Sigmoid colon (tissue), 7 donors: Measurements from ENCODE around the gene HDDC2. TPM values are rescaled to one million over a fixed set of nuclear protein-coding genes. Genes with fewer than 3 reads are reported as not detected.

Experiments used
- DNase-seq: peaks from one replicate; pipeline ENCODE4 v3.0.0-alpha.2; 2019
- H3K27ac ChIP-seq, 4 donors: fragments of 200-600 bp; sonication (generic); one replicate each; pipeline ENCODE4 v1.5.1; 2016 to 2019; ENCODE audit warnings: mild to moderate bottlenecking in 1 of 4
- H3K27me3 ChIP-seq, 3 donors: fragments of 200-600 bp; sonication (generic); one replicate each; pipeline ENCODE4 v1.5.1; 2019; ENCODE audit warnings: mild to moderate bottlenecking in 1 of 3
- H3K36me3 ChIP-seq, 4 donors: fragments of 200-600 bp; sonication (generic); one replicate each; pipeline ENCODE4 v1.5.1; 2016 to 2019
- H3K4me1 ChIP-seq, 4 donors: fragments of 200-600 bp; sonication (generic); one replicate each; pipeline ENCODE4 v1.5.1; 2017 to 2019
- H3K4me3 ChIP-seq, 4 donors: fragments of 200-600 bp; sonication (generic); one replicate each; pipeline ENCODE4 v1.5.1; 2017 to 2019; ENCODE audit warnings: mild to moderate bottlenecking in 2 of 4, moderate library complexity in 1 of 4
- H3K9me3 ChIP-seq, 4 donors: fragments of 200-600 bp in 3 of 4; sonication (generic) in 3 of 4; one replicate each; pipeline versions ENCODE4 v1.5.1 to v1.6.1; 2013 to 2019
- CTCF ChIP-seq, 4 experiments: fragments of 450-650 bp in 3 of 4; fragments of 200-600 bp in 1 of 4; IDR thresholded peaks; one replicate each; pipeline ENCODE4 v1.5.1; 2016 to 2019; ENCODE audit warnings: antibody characterized with exemption in 4 of 4, mild to moderate bottlenecking in 3 of 4, moderate library complexity in 2 of 4
- EP300 ChIP-seq, 4 donors: sonication (generic); formaldehyde crosslinking; IDR thresholded peaks; one replicate each; pipeline ENCODE4 v1.6.1; 2017; ENCODE audit warnings: antibody characterized with exemption in 4 of 4
- POLR2A ChIP-seq, 2 donors: fragments of 450-650 bp; IDR thresholded peaks; one replicate each; pipeline ENCODE4 v1.6.1; 2016; ENCODE audit warnings: antibody characterized with exemption in 2 of 2, mild to moderate bottlenecking in 2 of 2, moderate library complexity in 2 of 2
- POLR2AphosphoS5 ChIP-seq, 4 donors: sonication (generic); formaldehyde crosslinking; IDR thresholded peaks; one replicate each; pipeline ENCODE4 v1.6.1; 2017; ENCODE audit warnings: antibody characterized with exemption in 4 of 4
- WGBS, 2 donors: extraction: QIAGEN DNeasy Blood & Tissue Kit; methylation state at CpG; one replicate each; pipeline ENCODE4 v1.1.7; 2013; 5-methylcytosine and 5-hydroxymethylcytosine counted together
- intact Hi-C: fragments of 100-400 bp; cut with DNase I; formaldehyde crosslinking; loops from one replicate; pipeline ENCODE4 v1.15.1; 2023
- polyA plus RNA-seq, 3 donors: library from polyadenylated mRNA; stranded (reverse); fragments of 200-250 nt; gene quantifications; one replicate each; pipeline ENCODE4 v1.2.3, GENCODE V29; 2013
- total RNA-seq, 4 donors: library from RNA; depleted of rRNA; stranded (reverse); fragments of >200 nt; gene quantifications; one replicate each; pipeline ENCODE4 v1.1.0, GENCODE V29; 2016
- donor health status: healthy with polysubstance abuse.
- donor health status: Bipolar disorder and iron deficiency.
- donor health status: healthy.

The HDDC2 gene
- total and polyA plus RNA-seq, 7 donors: 39.9 to 82.9 (median 56.1) TPM

- no peak overlapping the region for H3K4me3 ChIP-seq
- 93 to 96% methylated on average over 7 of the region's 7 CpGs for WGBS, 2 donors
- H3K27me3 ChIP-seq: no peaks in the 10 kb centered on the region
These were observed 21.8 kb downstream of the HDDC2 start for GRCh38 chr6:125279961-125280360.

GRCh38 chr6:125277838-125278237 lies 23.9 kb downstream of the HDDC2 start:
- H3K27me3 ChIP-seq: no peaks in the 10 kb centered on the region
- H3K27ac ChIP-seq: no peak overlapping the region
- peaks cover 0 to 6% (median 2%) of the 10 kb centered on the region in 4 donors for H3K4me1 ChIP-seq
- H3K4me3 ChIP-seq: no peak overlapping the region
- TF ChIP-seq POLR2AphosphoS5 (IDR thresholded peaks at IDR 0.05): no peak
- no peak for TF ChIP-seq EP300 (IDR thresholded peaks at IDR 0.05)
- no peak for TF ChIP-seq CTCF (IDR thresholded peaks at IDR 0.05)
- no peak for TF ChIP-seq POLR2A (IDR thresholded peaks at IDR 0.05)
- DNase-seq: no peak
- WGBS, 2 donors: 77 to 97% methylated on average over 1 of the region's 1 CpG
- no peaks in the 10 kb centered on the region for H3K9me3 ChIP-seq
- peaks cover 0 to 48% (median 6%) of the 10 kb centered on the region in 4 donors for H3K36me3 ChIP-seq
- intact Hi-C loops: no loop called here

More at GRCh38 chr6:125279961-125280360, 21.8 kb downstream of the HDDC2 start:
- Histone ChIP-seq H3K27ac (no peak overlapping the region), H3K9me3 (no peaks in the 10 kb centered on the region), H3K36me3 (peaks cover 0 to 34% (median 5%) of the 10 kb centered on the region in 4 donors), H3K4me1 (peaks cover 0 to 4% (median 0%) of the 10 kb centered on the region in 4 donors)
- no peak for DNase-seq
- no peak for TF ChIP-seq POLR2AphosphoS5 (IDR thresholded peaks at IDR 0.05)
- TF ChIP-seq EP300 (IDR thresholded peaks at IDR 0.05): no peak
- no peak for TF ChIP-seq CTCF (IDR thresholded peaks at IDR 0.05)
- no peak for TF ChIP-seq POLR2A (IDR thresholded peaks at IDR 0.05)
- intact Hi-C loops: no loop called here

- intact Hi-C loops: no loop called here
- H3K27ac ChIP-seq: no peak overlapping the region
- no peaks in the 10 kb centered on the region for H3K9me3 ChIP-seq
- peaks cover 0 to 52% (median 11%) of the 10 kb centered on the region in 4 donors for H3K36me3 ChIP-seq
- no peak for TF ChIP-seq EP300 (IDR thresholded peaks at IDR 0.05)
- no peak for TF ChIP-seq POLR2A (IDR thresholded peaks at IDR 0.05)
- no peak for TF ChIP-seq CTCF (IDR thresholded peaks at IDR 0.05)
- no peak for TF ChIP-seq POLR2AphosphoS5 (IDR thresholded peaks at IDR 0.05)
- 94 to 98% methylated on average over 3 of the region's 3 CpGs for WGBS, 2 donors
- H3K4me1 ChIP-seq: peaks cover 0 to 6% (median 2%) of the 10 kb centered on the region in 4 donors
- no peak for DNase-seq
- no peaks in the 10 kb centered on the region for H3K27me3 ChIP-seq
- no peak overlapping the region for H3K4me3 ChIP-seq
These were observed 26.0 kb downstream of the HDDC2 start for GRCh38 chr6:125275779-125276178.

GRCh38 chr6:125274935-125275334 lies 26.8 kb downstream of the HDDC2 start:
- peaks cover 0 to 6% (median 2%) of the 10 kb centered on the region in 4 donors for H3K4me1 ChIP-seq
- WGBS, 2 donors: 26 to 75% methylated on average over 3 of the region's 3 CpGs
- H3K36me3 ChIP-seq: peaks cover 0 to 47% (median 8%) of the 10 kb centered on the region in 4 donors
- no peak for DNase-seq
- H3K9me3 ChIP-seq: no peaks in the 10 kb centered on the region
- TF ChIP-seq POLR2AphosphoS5 (IDR thresholded peaks at IDR 0.05) (no peak), POLR2A (IDR thresholded peaks at IDR 0.05) (no peak), CTCF (IDR thresholded peaks at IDR 0.05) (no peak), EP300 (IDR thresholded peaks at IDR 0.05) (no peak)
- no peak overlapping the region for H3K27ac ChIP-seq
- no peak overlapping the region for H3K4me3 ChIP-seq
- no peaks in the 10 kb centered on the region for H3K27me3 ChIP-seq
- intact Hi-C loops: no loop called here

DNA sequence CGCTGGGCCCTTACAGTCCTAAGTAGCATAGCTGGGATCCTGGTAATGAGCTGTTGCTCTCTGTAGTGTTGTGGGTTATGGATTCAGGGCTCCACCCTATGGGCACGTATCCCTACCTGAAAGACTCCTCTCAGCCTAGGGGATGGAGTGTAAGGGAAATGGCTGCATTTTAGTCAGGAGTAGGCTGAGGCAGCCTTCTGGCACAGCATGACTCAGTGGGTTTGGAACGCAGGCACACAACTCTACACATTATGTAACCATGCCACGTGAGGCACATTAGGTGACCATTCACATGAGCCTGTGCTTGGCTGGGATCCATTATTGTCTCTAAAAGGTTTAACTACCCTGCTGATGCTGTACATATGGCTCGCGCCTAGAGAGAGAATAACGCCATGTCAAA lies 27.8 kb downstream of the HDDC2 start:
- H3K36me3 ChIP-seq: peaks cover 0 to 47% (median 8%) of the 10 kb centered on the region in 4 donors
- TF ChIP-seq POLR2A (IDR thresholded peaks at IDR 0.05): no peak
- TF ChIP-seq EP300 (IDR thresholded peaks at IDR 0.05): peak in 2 of 4 donors; percentile 36 to 59
- TF ChIP-seq POLR2AphosphoS5 (IDR thresholded peaks at IDR 0.05): peak; percentile 7 to 73 (median 55)
- peak overlapping the region in 2 of 4 donors; percentile 36 to 43 for H3K27ac ChIP-seq
- H3K9me3 ChIP-seq: no peaks in the 10 kb centered on the region
- H3K27me3 ChIP-seq: no peaks in the 10 kb centered on the region
- H3K4me1 ChIP-seq: peaks cover 0 to 6% (median 2%) of the 10 kb centered on the region in 4 donors
- intact Hi-C loops: no loop called here
- peak; percentile 73 for DNase-seq
- WGBS, 2 donors: 54 to 78% methylated on average over 7 of the region's 7 CpGs
- no peak overlapping the region for H3K4me3 ChIP-seq
